CD1c-positive myeloid dendritic cell (primary cell): Measurements from ENCODE around the gene MIER3.

Experiments used
- DNase-seq: peaks from one replicate; pipeline ENCODE4 v3.0.0-alpha.2; 2016; ENCODE audit errors: extremely low spot score

Gene MIER3

DNA sequence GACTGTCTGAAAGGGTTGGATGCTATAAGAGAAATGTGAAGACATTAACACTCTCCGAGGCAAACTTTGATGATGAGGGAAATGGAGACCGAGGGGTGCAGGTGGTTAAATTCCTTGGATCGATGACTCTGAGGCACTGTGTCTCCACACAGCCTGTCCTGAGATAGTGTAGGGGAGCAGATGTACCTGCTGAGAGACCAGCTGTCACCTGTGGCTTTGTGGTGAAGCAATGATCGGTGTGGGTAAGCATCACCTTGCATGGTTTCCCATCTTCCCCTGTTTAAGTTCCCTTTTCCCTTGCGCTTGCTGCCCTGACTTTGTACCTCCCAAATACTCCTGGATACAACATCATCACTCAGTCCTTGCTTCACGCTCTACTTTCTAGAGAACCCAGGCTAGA lies 9.8 kb upstream of the MIER3 start:
- no peak for DNase-seq

DNA sequence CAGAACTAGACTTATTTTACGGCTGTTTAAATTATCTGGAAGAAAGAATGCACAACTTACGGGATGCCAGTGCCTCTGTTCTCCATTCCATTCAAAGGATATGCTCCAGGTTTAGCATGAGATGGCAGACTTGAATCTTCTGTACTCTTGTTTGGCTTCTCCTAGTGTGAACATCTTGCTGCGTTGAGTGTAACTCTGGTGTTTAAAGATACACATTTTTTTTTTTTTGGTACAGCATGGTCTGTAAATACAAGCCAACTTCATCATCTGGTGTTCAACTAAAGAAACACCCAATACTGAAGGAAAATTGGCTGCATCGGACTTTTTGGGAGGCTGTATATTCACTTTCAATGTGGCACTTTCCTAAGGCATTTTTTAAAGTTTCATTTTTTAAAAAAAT lies 7.4 kb upstream of the MIER3 start:
- DNase-seq, result no peak

DNA sequence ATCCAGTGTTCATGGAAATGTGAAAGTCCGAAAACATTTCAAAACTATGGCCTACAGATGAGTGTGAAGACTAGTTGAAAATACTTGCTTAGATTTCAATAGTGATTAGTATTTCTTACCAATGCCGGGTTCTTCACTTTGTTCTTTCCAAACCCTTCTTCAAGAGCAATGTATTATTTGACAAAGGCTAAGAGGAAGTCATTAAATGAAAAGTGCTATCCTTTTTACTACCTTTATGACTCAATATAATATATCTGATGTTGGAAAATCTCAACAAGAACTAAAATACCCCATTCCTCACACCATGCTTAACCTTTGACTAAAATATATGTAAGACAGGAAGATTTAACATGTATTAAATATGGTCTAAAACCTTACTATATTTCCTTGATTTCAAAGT lies 6.7 kb upstream of the MIER3 start:
- no peak for DNase-seq

DNA sequence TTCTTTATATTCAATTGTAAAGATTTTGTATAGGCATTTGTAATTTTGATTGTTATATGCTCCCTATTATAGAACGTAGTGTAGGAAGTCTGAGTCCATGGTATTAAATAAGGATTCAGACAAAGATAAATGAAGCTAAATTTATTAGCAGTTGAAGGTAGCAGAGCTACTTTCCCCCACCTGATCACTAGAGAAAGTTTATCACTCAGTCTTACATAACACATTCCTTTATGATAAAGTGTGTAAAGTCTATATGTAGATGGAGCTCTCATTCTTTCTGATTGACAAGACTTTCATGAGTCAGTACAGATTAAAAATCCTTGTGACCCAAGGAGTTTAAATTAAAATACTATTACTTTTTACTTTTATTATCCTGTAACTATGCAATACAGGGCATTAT lies 2.3 kb upstream of the MIER3 start:
- DNase-seq, result no peak

DNA sequence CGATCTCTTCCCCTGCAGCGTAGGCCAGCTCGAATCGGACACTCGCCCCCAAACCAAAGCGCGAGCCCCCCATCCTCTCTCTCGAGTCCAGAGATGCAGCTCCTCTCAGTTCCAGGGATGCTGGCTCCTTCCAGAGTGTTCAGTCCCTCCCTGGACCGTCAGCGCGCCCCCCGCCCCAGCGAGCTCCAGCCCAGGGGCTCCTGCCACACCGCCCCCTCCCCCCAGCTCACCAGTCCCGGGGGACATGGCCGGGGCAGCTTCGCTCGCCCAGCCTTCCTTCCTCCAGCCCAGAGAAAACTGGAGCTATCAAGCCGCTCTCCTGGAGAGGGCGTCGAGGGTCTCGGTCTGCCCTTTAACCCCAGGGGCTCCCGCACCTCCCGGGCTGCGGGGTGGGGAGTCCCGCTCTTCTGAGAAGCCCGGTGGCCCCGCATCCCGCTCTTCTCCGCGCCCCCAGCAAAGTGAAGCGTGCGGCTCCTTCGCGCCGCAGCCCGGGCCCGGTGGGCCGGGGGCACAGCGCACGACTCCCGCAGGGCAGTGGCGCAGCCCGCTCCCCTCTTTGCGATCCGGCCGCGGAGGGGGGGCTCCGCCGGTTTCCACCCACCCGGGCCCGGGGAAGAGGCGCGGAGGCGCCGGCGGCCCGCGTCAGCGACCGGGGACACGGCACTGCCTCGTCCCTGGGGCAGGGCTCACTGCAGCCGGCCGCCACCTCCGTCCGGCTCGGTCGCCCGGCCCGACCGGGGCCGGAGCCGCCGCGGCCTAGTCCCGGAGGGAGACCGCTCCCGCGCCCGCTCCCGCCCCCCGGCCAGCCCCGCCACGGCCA lies 587 bp downstream of the MIER3 start:
- DNase-seq, result peak; percentile 12

DNA sequence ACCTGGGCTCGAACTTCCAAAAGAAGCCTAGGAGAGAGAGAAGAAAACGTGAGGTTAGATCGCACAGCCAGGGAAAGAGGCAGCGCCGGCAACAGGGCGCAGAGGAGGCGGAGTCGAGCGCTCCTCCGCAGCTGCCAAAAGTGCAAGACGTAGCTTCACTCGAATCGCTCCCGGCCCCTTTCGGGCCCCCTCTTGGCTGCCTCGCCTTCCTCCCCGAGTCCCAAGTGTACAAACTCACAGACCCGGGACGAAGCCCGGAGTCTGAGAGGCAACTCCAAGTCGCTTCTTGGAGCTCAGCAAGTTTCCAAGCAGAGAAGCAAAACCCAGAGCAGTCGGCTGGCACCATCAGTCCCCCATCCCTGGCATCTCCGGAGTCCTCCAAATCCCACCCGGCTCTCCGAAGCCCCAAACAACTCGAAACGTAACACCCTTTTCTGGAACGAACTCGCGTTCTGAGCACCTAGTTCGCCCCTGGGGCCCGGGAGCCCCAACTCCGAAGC lies 1.2 kb downstream of the MIER3 start:
- DNase-seq, result peak; percentile 43

DNA sequence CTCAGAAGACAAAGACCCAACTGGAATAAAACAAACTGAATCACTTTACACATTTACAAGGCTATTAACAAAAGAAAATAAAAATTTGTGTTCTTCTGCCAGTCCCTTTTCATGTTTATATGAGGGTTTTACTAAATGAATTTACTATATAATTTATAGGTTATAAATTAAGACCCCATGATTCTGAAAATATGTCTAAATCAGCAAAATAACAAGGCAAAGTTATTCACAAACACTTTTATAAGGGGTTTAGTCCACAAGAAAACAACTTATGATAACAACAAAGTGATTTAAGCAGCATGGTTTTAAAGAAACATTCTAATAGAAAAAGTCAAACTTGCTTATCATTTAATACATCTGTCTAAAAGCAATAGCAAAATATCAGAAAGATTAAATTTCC lies 4.9 kb downstream of the MIER3 start:
- DNase-seq, result no peak

DNA sequence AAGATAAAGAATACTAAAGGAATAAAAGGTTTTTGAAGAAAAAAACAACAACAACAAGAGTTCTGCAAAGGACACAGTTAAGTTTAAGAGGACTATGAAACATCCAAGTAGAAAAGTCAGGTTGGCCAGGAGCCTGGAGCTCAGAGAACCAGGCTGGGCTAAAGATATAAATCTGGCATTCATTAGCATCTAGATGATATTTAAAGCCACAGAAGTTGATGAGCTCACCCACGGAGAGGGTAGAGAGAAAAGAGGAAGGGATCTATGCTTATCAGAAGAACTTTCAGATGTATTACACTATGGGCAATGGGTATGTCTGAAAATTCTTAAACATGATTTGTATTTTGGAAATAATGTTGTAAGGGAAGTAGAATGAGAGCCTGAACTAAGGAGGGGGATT lies 9.9 kb downstream of the MIER3 start:
- no peak for DNase-seq

DNA sequence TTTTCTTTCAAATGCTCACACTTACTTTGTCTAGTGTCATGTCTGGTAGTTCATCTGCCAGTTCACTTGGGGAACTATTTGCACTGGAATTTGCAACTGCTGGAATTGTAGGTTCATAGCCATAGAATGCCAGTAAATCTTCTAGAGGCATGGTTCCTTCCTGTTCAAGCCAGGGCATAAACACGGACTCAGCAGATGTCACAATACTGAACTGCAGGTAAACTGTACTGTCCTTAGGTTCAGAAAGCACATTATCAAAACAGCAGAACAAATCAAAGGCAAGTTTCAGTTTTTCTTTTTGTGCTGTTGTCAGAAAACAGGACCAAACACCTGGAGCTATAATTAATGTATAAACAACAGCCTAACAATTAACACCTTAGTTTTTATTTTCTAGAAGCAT lies 13.1 kb downstream of the MIER3 start:
- no peak for DNase-seq

DNA sequence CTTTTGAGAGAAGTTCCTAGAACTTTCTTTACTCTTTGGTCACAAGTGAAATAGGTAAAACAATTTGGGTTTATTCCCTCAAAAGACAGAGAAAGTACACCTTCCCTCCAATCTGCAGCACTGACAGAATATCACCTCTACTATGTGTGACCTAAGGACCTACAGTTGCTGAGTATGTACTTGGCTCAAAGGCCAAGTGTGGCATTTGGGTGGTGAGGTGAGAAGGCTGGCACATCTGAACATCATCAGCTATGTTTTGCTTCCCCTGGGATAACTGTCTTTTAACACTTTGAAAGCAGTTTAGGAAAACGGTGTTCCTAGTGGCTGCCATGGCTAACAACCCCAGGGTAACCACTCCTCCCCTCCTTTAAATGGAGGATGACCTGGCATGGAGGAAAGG lies 17.6 kb downstream of the MIER3 start:
- no peak for DNase-seq

DNA sequence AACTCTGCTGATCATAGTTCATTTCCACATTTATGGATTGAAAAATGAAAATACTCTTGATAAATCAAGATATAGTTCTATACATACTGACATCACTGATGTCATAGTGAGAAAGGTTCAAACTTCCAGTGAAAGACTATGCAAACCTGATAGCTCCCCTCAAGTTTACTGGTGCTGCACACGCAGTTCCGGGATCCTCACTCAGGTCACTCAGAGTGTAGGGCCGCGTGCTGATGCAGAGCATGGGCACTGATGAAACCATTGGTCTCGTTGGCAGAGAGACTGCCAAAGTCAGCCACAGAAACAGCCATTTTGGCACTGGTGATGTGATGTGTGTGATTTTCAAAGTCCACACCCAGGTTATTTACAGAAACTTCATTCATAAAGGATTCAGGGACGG lies 29.0 kb downstream of the MIER3 start:
- no peak for DNase-seq

DNA sequence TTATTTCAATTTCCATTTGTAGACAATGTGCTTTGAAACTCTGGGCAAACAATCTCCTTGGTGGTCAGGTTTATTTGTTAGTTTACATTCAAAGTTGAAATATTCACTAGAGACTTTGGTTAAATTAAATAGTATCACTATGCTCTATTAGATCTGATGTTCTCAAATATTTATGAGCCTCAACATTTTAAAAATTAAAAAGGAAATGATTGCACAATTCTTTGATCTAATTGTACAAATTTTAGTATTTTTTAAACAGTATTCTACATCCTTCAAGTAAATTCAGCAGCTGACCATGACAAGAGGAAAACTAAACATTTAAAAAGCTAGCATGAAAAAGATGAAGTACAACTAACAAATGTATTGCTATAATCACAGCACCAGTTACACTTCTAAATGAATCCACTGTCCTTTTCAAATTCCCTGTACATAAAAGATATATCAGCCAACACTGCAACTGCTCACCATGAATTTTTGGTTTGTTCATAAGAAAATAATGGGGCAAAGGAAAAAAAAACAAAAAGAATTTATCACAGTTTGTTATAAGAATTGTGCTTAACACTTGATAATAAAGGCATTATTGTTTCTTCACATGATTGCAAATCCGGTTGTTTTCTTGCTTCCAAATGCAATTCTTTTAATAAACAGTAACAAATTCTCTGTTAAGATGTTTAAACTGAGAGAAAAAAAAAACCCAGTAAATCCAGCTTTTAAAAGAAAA lies 31.8 kb downstream of the MIER3 start:
- no peak for DNase-seq

DNA sequence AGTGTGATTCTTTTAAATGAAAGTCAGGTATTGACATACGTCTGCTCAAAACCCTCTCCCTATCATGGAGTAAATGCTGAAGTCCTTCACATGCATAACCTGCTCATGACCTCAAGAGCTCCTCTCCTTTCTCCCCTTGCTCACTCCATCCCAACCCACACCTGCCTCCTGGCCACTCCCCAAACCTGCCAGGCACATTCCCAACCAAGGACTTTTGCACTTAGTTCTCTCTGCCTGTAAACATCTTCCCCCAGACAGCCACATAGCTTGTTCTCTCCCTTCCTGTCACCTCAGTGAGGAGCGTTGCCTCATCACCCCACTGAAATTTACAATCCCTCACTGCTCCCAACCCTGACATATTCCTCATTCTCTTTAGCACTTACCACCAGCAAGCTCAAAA lies 33.9 kb downstream of the MIER3 start:
- no peak for DNase-seq

DNA sequence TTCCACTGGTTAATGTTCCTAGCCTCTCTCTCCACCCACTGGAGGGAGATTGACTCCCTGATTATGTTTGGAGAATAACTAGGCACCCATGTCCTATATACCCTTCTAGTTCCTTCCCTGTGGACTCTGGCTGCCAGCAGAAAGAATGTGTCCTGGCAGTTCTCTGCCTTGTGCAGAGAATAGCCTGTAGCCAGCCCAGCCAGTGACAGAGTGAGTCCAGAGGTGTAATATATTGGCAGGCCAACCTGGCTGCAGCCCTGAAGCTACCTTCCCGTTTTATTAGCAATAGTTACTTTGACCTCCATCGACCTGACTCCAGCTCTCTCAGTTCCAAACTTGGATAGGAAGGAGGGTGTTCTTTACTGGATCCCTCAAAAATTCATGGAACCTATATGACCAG lies 34.4 kb downstream of the MIER3 start:
- DNase-seq, result no peak

DNA sequence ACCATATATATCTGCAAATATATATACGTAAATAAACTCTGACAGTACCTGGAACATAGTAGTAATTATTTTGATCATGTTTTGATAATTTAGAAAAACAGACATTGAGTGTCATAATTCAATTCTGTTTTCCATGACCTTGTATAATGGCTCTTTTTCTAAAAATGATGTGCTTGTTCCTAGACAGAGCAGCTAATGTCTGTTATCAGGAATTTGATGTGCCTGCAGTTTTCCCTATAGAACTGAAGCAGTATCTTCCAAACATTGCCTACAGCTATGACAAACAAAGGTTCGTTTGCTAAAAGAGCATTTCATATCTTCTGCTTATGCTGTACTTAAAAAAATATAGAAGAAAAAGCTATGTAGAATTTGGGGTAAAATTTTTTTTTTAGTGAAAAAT lies 37.2 kb downstream of the MIER3 start:
- no peak for DNase-seq

DNA sequence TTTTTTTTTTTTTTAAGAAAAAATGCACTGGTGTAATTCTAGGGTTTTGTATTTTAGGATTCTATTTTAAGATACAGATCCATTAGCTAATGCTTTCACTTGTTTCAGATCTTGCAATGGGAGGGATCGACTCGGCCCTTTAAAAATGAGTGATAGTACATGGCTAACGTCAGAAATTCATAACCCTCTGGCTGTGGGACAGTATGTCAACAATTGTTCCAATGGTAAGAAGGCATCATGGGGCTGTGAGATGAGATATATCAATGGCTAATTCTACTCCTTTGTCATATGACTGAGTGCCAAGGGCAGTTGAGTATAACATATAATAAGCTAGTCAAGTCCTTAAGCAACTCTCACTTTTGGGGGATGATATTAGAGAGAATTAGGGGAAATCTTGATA lies 38.2 kb downstream of the MIER3 start:
- DNase-seq, result no peak

DNA sequence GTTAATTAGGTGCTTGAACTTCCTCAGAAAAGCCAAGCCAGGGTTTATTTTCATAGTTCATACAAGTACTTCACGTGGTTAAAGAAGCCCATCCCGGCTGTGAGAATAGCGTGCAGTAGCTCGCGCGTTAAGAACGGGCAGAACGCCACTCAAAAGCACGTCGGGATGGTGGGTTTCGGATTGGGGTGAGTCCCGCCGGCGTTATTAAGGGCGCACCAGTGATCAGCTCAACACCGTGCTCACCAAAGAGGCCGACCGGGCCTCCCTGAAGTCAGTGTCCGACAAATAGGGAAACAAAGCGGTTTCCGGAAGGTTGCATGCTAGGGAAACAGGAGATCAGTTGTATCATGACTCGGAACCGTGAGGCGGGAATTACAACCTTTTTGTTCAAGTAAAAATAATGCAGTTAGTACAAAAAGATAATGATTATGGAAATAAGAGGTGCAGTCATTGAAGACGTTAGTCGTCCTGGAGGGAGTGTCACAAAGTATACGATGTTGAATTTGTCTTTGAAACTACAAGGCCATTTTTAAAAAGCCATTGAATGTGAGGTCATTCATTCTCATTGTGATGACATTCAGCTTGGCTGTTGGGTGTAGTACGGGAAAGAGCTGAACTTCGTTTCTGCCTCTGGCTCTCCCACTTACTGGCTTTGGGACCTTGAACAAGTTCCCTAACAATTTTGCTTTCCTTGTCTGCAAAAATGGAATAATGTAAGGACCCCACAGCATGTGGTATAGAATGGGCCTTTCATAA lies 41.5 kb downstream of the MIER3 start:
- DNase-seq, result peak; percentile 84

DNA sequence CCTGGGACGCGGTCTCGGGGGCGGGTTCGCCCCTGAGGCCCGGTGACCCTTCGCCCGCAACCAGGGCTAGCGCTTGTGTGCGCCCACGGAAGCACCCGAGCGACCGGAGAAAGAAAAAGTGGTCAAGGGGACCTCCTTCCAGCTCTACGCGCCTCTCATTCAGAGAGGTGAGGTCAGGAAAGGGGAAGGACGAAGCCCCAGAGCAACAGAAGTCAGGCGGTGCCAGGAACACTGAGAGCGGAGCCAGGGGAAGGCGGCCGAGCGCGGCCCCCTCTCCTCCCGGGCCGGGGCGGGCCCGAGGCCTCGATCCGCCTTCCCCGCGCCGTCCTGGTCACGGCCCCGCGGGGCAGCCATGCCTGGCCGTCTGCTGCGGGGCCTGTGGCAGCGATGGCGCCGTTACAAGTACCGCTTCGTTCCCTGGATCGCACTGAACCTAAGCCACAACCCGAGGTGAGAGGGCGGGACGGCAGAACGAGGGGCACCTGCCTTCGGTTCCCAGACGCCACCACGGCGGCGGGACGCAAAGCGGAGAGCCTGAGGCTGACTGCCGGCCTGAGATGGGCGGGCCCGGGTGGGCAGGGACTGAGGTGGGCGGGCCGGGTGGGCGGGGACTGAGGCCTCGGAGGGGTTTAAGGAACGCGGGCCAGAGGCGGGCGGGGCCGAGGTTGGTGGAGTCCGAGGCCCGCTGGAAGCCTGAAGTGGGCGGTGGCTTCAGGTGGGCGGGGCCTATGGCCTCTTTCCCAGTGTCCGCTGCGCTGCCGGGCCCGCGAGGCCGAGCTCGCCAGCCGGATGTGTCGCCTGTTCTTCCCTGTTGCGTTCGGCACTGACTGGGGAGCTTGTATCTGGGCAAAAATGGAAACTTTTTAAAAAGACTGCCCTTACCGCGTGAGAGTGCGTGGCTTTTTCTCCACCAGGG lies 42.4 kb downstream of the MIER3 start, which contains the start of gene SETD9:
TSS of gene SETD9 (plus strand) at position 303 of the 916 bp plus-strand sequence. CDS start at position 353, 50 bp downstream.
- peak; percentile 98 for DNase-seq

DNA sequence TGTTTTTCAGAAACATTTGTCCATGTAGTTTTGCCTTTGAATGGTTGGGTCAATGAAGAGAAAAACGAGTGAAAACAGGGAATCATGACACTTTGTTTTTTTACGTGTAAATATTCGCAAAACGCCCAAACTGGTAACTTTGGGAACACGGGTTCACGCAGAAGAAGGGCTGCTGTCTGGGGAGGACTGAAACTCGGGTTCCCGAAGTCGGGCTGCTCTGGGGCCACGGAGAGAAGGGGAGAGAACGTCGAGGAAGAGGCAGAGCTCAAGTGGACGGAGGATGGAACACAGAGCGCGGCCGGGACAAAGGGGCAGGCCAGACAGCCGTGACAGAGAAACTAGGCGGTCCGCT lies 43.0 kb downstream of the MIER3 start:
- DNase-seq, result no peak

DNA sequence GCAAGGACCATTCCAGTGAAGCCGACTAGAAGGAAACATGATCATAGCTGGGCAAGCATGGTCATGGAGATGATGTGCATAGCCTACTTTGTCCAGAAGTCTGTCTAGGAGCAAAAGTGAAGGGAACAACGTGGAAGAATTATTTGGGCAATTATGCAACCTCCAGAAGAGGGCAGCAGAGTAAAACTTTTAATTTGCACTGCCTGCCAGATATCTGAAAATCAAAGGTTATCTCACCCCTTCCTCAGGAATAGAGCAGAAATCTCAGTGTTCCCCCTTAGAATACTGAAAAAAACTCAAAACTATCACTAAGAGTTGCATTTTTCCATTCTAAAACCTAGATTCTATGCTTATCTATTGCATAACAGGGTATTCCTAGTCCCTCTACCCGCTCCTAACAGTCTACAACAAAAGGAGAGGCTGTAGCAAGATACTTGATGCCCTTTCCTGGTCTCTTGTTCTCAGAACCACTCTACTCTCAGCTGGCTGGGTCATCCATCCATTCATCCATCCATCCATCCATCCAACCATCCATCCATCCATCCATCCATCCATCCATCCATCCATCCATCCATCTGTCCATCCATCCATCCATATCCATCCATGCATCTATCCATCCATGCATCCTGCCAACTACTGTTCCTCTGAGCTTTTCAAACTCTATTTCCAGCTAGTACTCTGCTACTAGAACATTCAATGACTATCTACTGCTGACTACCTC lies 50.9 kb downstream of the MIER3 start:
- peak; percentile 70 for DNase-seq

DNA sequence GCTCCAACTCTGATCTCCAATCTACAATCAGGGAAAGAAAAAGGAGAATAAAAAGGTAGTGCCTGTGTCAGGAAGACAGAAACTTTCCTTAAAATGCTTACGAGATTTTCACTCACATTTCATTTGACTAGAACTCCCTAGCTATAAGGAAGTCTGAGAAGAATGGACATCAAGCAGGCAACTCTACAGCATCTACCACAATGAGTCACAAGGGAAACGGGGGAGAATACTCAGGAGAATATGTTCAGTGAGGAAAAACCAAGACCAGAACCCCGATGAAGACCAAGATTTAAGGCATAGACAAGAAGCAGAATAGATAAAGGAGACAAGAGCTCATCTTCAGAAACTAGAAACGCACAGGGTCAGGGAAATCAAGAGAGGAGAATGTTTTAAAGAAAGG lies 51.5 kb downstream of the MIER3 start:
- DNase-seq, result peak; percentile 25
